Measurements from ENCODE around the gene AGPS. TPM values are rescaled to one million over a fixed set of nuclear protein-coding genes. Genes with fewer than 3 reads are reported as not detected.

AGPS gene
- polyA plus RNA-seq, 1 of the 3 experiments (the other 2 are of a cell fraction) = 10.9 TPM

- Histone ChIP-seq H3K79me2 (ENCODE audit: insufficient read depth) (peaks cover 100% of the 10 kb centered on the region), H3K4me3 (ENCODE audit: low read depth in 2 of 2, low read length in 1 of 2) (no peak overlapping the region), H3K9me2 (no peaks in the 10 kb centered on the region), H2AFZ (ENCODE audit: low read depth) (no peak overlapping the region), H3K27me3 (ENCODE audit: insufficient read depth) (no peaks in the 10 kb centered on the region), H3K9ac (no peak overlapping the region), H3K4me2 (no peak overlapping the region), H4K20me1 (ENCODE audit: insufficient read depth) (0 out of 2 replicates have a peak, but pooled peaks cover 11% of the 10 kb centered on the region), H3K9me3 (no peaks in the 10 kb centered on the region), H3K27ac (ENCODE audit: low read depth in 2 of 2, low read length in 1 of 2) (peak overlapping the region; percentile 30 to 36; a peak in 2 of 4 replicates), H3K4me1 (ENCODE audit: control insufficient read depth in 1 of 2, insufficient read depth in 2 of 2, low read depth in 1 of 2, low read length in 1 of 2) (peaks cover 7 to 22% of the 10 kb centered on the region in 2 experiments; a peak in 3 of 4 replicates), H3K36me3 (replicated peaks in 1 of 2; ENCODE audit: control insufficient read depth in 1 of 2, insufficient read depth in 2 of 2, low read length in 1 of 2) (peaks cover 3 to 10% of the 10 kb centered on the region in 2 experiments), H3F3A (replicated peaks; ENCODE audit: insufficient read depth) (no peaks in the 10 kb centered on the region)
- no peak for DNase-seq
- ChIA-PET POLR2A (interaction anchor here (1.4 kb wide), 1 partner anchor 13 kb away, joined by 5 read pairs; the partner anchor contains the start of gene AGPS), CTCF (interaction anchor here (0.8 to 3.4 kb wide), 8 partner anchors 10 to 358 kb away, joined by 3 to 24 read pairs (median 4); partner anchors contain the start of gene AGPS)
- TF ChIP-seq PBX3 (IDR thresholded peaks at IDR 0.05) (no peak), GABPA (IDR thresholded peaks at IDR 0.05; ENCODE audit: low read depth) (no peak), MXI1 (IDR thresholded peaks at IDR 0.05; ENCODE audit: low read depth, low read length) (no peak), REST (IDR thresholded peaks at IDR 0.05; ENCODE audit: low read depth, low read length) (no peak), EP300 (IDR thresholded peaks at IDR 0.05; ENCODE audit: borderline replicate concordance in 1 of 2, low read depth in 1 of 2, low read length in 1 of 2) (no peak), SIN3A (IDR thresholded peaks at IDR 0.05; ENCODE audit: borderline replicate concordance, low read depth, low read length) (no peak), USF2 (IDR thresholded peaks at IDR 0.05; ENCODE audit: borderline replicate concordance, low read depth, low read length) (no peak), TEAD4 (IDR thresholded peaks at IDR 0.05; ENCODE audit: borderline replicate concordance, insufficient read depth) (no peak), MEF2A (IDR thresholded peaks at IDR 0.05; ENCODE audit: borderline replicate concordance, low read depth) (no peak), FOXJ3 (CRISPR knock-in tag; IDR thresholded peaks at IDR 0.05) (no peak), NRF1 (IDR thresholded peaks at IDR 0.05; ENCODE audit: low read depth, low read length) (no peak), ELF1 (IDR thresholded peaks at IDR 0.05) (no peak), RAD21 (IDR thresholded peaks at IDR 0.05; ENCODE audit: low read length) (no peak), NFIC (IDR thresholded peaks at IDR 0.05; ENCODE audit: borderline replicate concordance) (no peak), CHD2 (IDR thresholded peaks at IDR 0.05; ENCODE audit: low read length, partially characterized antibody) (no peak)
- WGBS (ENCODE audit: low lambda C conversion rate) = 88% methylated on average over 2 of the region's 2 CpGs
Measured at GRCh38 chr2:177405029-177405692, 12.6 kb downstream of the AGPS start.

All from SK-N-SH (cell line).